BLaER1 (cell line): ENCODE data around the gene EPHB2.
"Not testable (repeated sequence)": the region's sequence is repeated elsewhere in the genome, so short reads cannot be mapped to it uniquely, and the experiment has no call there.

ENCODE experiments used
- H3K27ac ChIP-seq: shearing (Covaris generic); formaldehyde crosslinking; 2 replicates; pipeline ENCODE4 v1.8.1; 2022
- H3K27me3 ChIP-seq: shearing (Covaris generic); formaldehyde crosslinking; 2 replicates; pipeline ENCODE4 v1.8.1; 2022
- H3K36me3 ChIP-seq: shearing (Covaris generic); formaldehyde crosslinking; 2 replicates; pipeline ENCODE4 v1.8.1; 2022
- H3K4me1 ChIP-seq: shearing (Covaris generic); formaldehyde crosslinking; 2 replicates; pipeline ENCODE4 v1.8.1; 2022
- H3K4me2 ChIP-seq: shearing (Covaris generic); formaldehyde crosslinking; 2 replicates; pipeline ENCODE4 v1.8.1; 2022
- H3K4me3 ChIP-seq: shearing (Covaris generic); formaldehyde crosslinking; 2 replicates; pipeline ENCODE4 v1.8.1; 2022
- H3K9ac ChIP-seq: shearing (Covaris generic); formaldehyde crosslinking; 2 replicates; pipeline ENCODE4 v1.8.1; 2022
- H3K9me3 ChIP-seq: shearing (Covaris generic); formaldehyde crosslinking; 2 replicates; pipeline ENCODE4 v1.8.1; 2022
- H4K20me1 ChIP-seq: shearing (Covaris generic); formaldehyde crosslinking; 2 replicates; pipeline ENCODE4 v1.8.1; 2022
- Cebpa-rat ChIP-seq: shearing (Covaris generic); IDR thresholded peaks from 2 replicates; pipeline ENCODE4 v1.8.1; 2022

The EPHB2 gene

GRCh38 chr1:22832414-22832786 is 121.8 kb downstream of the EPHB2 start:
- Histone ChIP-seq H3K4me2 (no peak overlapping the region), H3K36me3 (no peaks in the 10 kb centered on the region), H3K27me3 (no peaks in the 10 kb centered on the region), H3K4me3 (no peak overlapping the region), H4K20me1 (no peaks in the 10 kb centered on the region), H3K9ac (no peak overlapping the region), H3K9me3 (no peaks in the 10 kb centered on the region), H3K27ac (no peak overlapping the region), H3K4me1 (no peaks in the 10 kb centered on the region)
- no peak for TF ChIP-seq Cebpa-rat

- Histone ChIP-seq H3K9me3 (no peaks in the 10 kb centered on the region), H4K20me1 (no peaks in the 10 kb centered on the region), H3K9ac (no peak overlapping the region), H3K4me3 (no peak overlapping the region), H3K4me1 (no peaks in the 10 kb centered on the region), H3K4me2 (no peak overlapping the region), H3K27me3 (no peaks in the 10 kb centered on the region), H3K36me3 (no peaks in the 10 kb centered on the region), H3K27ac (no peak overlapping the region)
- no peak for TF ChIP-seq Cebpa-rat
Measured at GRCh38 chr1:22833699-22834098, 123.1 kb downstream of the EPHB2 start.

- not testable (repeated sequence) for H3K27me3 ChIP-seq, H3K36me3 ChIP-seq, H3K4me3 ChIP-seq, H3K9ac ChIP-seq, H3K9me3 ChIP-seq, H3K4me2 ChIP-seq, H3K4me1 ChIP-seq, H3K27ac ChIP-seq, H4K20me1 ChIP-seq
Measured at GRCh38 chr1:22834420-22834819, 123.8 kb downstream of the EPHB2 start.

GRCh38 chr1:22835636-22836319 is 125.1 kb downstream of the EPHB2 start:
- Histone ChIP-seq H3K9me3 (no peaks in the 10 kb centered on the region), H3K36me3 (no peaks in the 10 kb centered on the region), H3K27ac (no peak overlapping the region), H4K20me1 (no peaks in the 10 kb centered on the region), H3K9ac (no peak overlapping the region), H3K27me3 (no peaks in the 10 kb centered on the region), H3K4me2 (no peak overlapping the region), H3K4me1 (no peaks in the 10 kb centered on the region), H3K4me3 (no peak overlapping the region)
- TF ChIP-seq Cebpa-rat = no peak

- Histone ChIP-seq H3K4me1 (peaks cover 8% of the 10 kb centered on the region), H3K36me3 (no peaks in the 10 kb centered on the region)
Measured at GRCh38 chr1:22836850-22837249, 126.2 kb downstream of the EPHB2 start.

GRCh38 chr1:22837332-22837731 is 126.7 kb downstream of the EPHB2 start:
- Histone ChIP-seq H3K27me3 (no peaks in the 10 kb centered on the region), H3K4me2 (no peak overlapping the region), H3K9me3 (no peaks in the 10 kb centered on the region), H3K4me3 (no peak overlapping the region), H3K9ac (no peak overlapping the region), H4K20me1 (no peaks in the 10 kb centered on the region; the same call in 1 of the 2 replicates), H3K36me3 (no peaks in the 10 kb centered on the region), H3K27ac (no peak overlapping the region), H3K4me1 (peaks cover 13% of the 10 kb centered on the region)
- no peak for TF ChIP-seq Cebpa-rat

More at GRCh38 chr1:22836850-22837249, 126.2 kb downstream of the EPHB2 start:
- Histone ChIP-seq H3K4me3 (no peak overlapping the region), H3K27me3 (no peaks in the 10 kb centered on the region), H3K9me3 (no peaks in the 10 kb centered on the region), H3K27ac (no peak overlapping the region), H4K20me1 (no peaks in the 10 kb centered on the region), H3K9ac (no peak overlapping the region), H3K4me2 (no peak overlapping the region)
- no peak for TF ChIP-seq Cebpa-rat

- no peaks in the 10 kb centered on the region for H3K9me3 ChIP-seq
- no peak overlapping the region for H3K27ac ChIP-seq
- TF ChIP-seq Cebpa-rat = no peak
- no peak overlapping the region for H3K9ac ChIP-seq
- no peaks in the 10 kb centered on the region for H3K36me3 ChIP-seq
- H3K27me3 ChIP-seq = no peaks in the 10 kb centered on the region
- no peaks in the 10 kb centered on the region; the same call in 1 of the 2 replicates for H4K20me1 ChIP-seq
- H3K4me2 ChIP-seq = no peak overlapping the region
- H3K4me3 ChIP-seq = no peak overlapping the region
- peaks cover 13% of the 10 kb centered on the region for H3K4me1 ChIP-seq
Measured at GRCh38 chr1:22838965-22839364, 128.3 kb downstream of the EPHB2 start.

GRCh38 chr1:22839806-22840205 is 129.2 kb downstream of the EPHB2 start:
- Histone ChIP-seq H3K4me2 (no peak overlapping the region), H3K9ac (no peak overlapping the region), H3K27me3 (no peaks in the 10 kb centered on the region), H3K27ac (no peak overlapping the region), H3K9me3 (no peaks in the 10 kb centered on the region), H4K20me1 (no peaks in the 10 kb centered on the region; the same call in 1 of the 2 replicates), H3K4me1 (peaks cover 13% of the 10 kb centered on the region), H3K4me3 (no peak overlapping the region), H3K36me3 (no peaks in the 10 kb centered on the region)
- TF ChIP-seq Cebpa-rat = no peak

- Histone ChIP-seq H3K4me1 (peaks cover 13% of the 10 kb centered on the region), H3K4me3 (no peak overlapping the region), H3K27me3 (no peaks in the 10 kb centered on the region), H3K36me3 (no peaks in the 10 kb centered on the region), H3K27ac (no peak overlapping the region), H3K4me2 (peak overlapping the region; percentile 43; the same call in 1 of the 2 replicates), H3K9ac (no peak overlapping the region), H3K9me3 (no peaks in the 10 kb centered on the region), H4K20me1 (no peaks in the 10 kb centered on the region; the same call in 1 of the 2 replicates)
- no peak for TF ChIP-seq Cebpa-rat
Measured at GRCh38 chr1:22841142-22841541, 130.5 kb downstream of the EPHB2 start.

- Histone ChIP-seq H3K4me3 (no peak overlapping the region), H3K27ac (no peak overlapping the region), H3K27me3 (no peaks in the 10 kb centered on the region), H3K4me1 (peaks cover 19% of the 10 kb centered on the region), H3K36me3 (no peaks in the 10 kb centered on the region), H3K4me2 (peak overlapping the region; percentile 43), H3K9ac (no peak overlapping the region), H4K20me1 (no peaks in the 10 kb centered on the region; the same call in 1 of the 2 replicates), H3K9me3 (no peaks in the 10 kb centered on the region)
- no peak for TF ChIP-seq Cebpa-rat
Measured at GRCh38 chr1:22841860-22842281, 131.2 kb downstream of the EPHB2 start.

- not testable (repeated sequence) for H3K9me3 ChIP-seq, H3K9ac ChIP-seq, H3K27me3 ChIP-seq, H3K36me3 ChIP-seq, H3K27ac ChIP-seq, H4K20me1 ChIP-seq, H3K4me3 ChIP-seq, H3K4me2 ChIP-seq
- peaks cover 20% of the 10 kb centered on the region for H3K4me1 ChIP-seq
Measured at GRCh38 chr1:22843441-22844183, 133.0 kb downstream of the EPHB2 start.
